OCI-LY3 (cell line): Measurements from ENCODE around the gene RBM42.
A peak's percentile ranks its signal among the peaks of the same experiment; 100 is the strongest.

Experiments
- H2AFZ ChIP-seq: fragments of 200-600, 300-600 bp; shearing (Covaris generic); 2 replicates; pipeline ENCODE4 v1.6.0; 2014; ENCODE audit warnings: antibody characterized with exemption, low read depth, low read length
- H3K27ac ChIP-seq: fragments of 200-600, 300-600 bp; sonication (generic); 2 replicates; pipeline ENCODE4 v1.5.1; 2014; ENCODE audit warnings: mild to moderate bottlenecking, low read length, moderate library complexity, mixed read lengths
- H3K27me3 ChIP-seq: fragments of 200-600, 300-600 bp; sonication (generic); 2 replicates; pipeline ENCODE4 v1.6.1; 2014; ENCODE audit warnings: low read depth, low read length, mixed read lengths
- H3K36me3 ChIP-seq: fragments of 200-600, 300-600 bp; sonication (generic); replicated peaks from 2 replicates; pipeline ENCODE3; 2014; ENCODE audit warnings: low read depth, low read length, mixed read lengths
- H3K4me1 ChIP-seq: fragments of 300-600, 200-600 bp; sonication (generic); 2 replicates; pipeline ENCODE4 v1.6.1; 2014; ENCODE audit warnings: low read length, mixed read lengths
- H3K4me2 ChIP-seq: fragments of 200-600, 300-600 bp; sonication (generic); 2 replicates; pipeline ENCODE4 v1.6.1; 2014; ENCODE audit warnings: low read length, mixed read lengths
- H3K4me3 ChIP-seq: fragments of 300-600, 200-600 bp; sonication (generic); 2 replicates; pipeline ENCODE4 v1.5.1; 2014; ENCODE audit warnings: antibody characterized with exemption, mild to moderate bottlenecking, low read length, moderate library complexity
- H3K79me2 ChIP-seq: fragments of 300-600, 200-600 bp; shearing (Covaris generic); 2 replicates; pipeline ENCODE4 v1.6.1; 2014; ENCODE audit warnings: mild to moderate bottlenecking, low read length, mixed read lengths
- H3K9ac ChIP-seq: fragments of 300-600, 200-600 bp; shearing (Covaris generic); 2 replicates; pipeline ENCODE4 v1.6.0; 2014; ENCODE audit warnings: mild to moderate bottlenecking, low read length, moderate library complexity
- H3K9me3 ChIP-seq: fragments of 200-600, 300-600 bp; shearing (Covaris generic); 2 replicates; pipeline ENCODE4 v1.6.1; 2014; ENCODE audit warnings: low read length, mixed read lengths; ENCODE audit not compliant: insufficient read depth
- H4K20me1 ChIP-seq: fragments of 200-600, 300-600 bp; sonication (generic); 2 replicates; pipeline ENCODE4 v1.6.1; 2016; ENCODE audit warnings: low read length, mixed read lengths; ENCODE audit not compliant: insufficient read depth
- EZH2phosphoT487 ChIP-seq: fragments of 200-600 bp; shearing (Covaris generic); IDR thresholded peaks from 2 replicates; pipeline ENCODE4 v1.6.1; 2018; ENCODE audit warnings: antibody characterized with exemption, mixed run types, low read depth
- TF ChIP-seq, protein P1 (sequence below): fragments of 200-600, 300-600 bp; sonication (generic); IDR thresholded peaks from 2 replicates; pipeline ENCODE4 v1.5.1; 2014; ENCODE audit warnings: antibody characterized with exemption, low read length, low read depth

The RBM42 gene

GRCh38 chr19:35644987-35645679 lies 16.3 kb downstream of the RBM42 start:
- H3K4me3 ChIP-seq, result peak overlapping the region; percentile 82
- H2AFZ ChIP-seq, result peak overlapping the region; percentile 54
- no peaks in the 10 kb centered on the region for H3K36me3 ChIP-seq
- H4K20me1 ChIP-seq, result no peaks in the 10 kb centered on the region
- no peaks in the 10 kb centered on the region for H3K9me3 ChIP-seq
- peaks cover 27% of the 10 kb centered on the region for H3K4me1 ChIP-seq
- TF ChIP-seq, protein P1, sequence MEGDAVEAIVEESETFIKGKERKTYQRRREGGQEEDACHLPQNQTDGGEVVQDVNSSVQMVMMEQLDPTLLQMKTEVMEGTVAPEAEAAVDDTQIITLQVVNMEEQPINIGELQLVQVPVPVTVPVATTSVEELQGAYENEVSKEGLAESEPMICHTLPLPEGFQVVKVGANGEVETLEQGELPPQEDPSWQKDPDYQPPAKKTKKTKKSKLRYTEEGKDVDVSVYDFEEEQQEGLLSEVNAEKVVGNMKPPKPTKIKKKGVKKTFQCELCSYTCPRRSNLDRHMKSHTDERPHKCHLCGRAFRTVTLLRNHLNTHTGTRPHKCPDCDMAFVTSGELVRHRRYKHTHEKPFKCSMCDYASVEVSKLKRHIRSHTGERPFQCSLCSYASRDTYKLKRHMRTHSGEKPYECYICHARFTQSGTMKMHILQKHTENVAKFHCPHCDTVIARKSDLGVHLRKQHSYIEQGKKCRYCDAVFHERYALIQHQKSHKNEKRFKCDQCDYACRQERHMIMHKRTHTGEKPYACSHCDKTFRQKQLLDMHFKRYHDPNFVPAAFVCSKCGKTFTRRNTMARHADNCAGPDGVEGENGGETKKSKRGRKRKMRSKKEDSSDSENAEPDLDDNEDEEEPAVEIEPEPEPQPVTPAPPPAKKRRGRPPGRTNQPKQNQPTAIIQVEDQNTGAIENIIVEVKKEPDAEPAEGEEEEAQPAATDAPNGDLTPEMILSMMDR, result no peak
- H3K27ac ChIP-seq, result peak overlapping the region; percentile 54
- H3K79me2 ChIP-seq, result peaks cover 20% of the 10 kb centered on the region
- peak overlapping the region; percentile 73 for H3K9ac ChIP-seq
- H3K4me2 ChIP-seq, result peak overlapping the region; percentile 94
- H3K27me3 ChIP-seq, result no peaks in the 10 kb centered on the region

DNA sequence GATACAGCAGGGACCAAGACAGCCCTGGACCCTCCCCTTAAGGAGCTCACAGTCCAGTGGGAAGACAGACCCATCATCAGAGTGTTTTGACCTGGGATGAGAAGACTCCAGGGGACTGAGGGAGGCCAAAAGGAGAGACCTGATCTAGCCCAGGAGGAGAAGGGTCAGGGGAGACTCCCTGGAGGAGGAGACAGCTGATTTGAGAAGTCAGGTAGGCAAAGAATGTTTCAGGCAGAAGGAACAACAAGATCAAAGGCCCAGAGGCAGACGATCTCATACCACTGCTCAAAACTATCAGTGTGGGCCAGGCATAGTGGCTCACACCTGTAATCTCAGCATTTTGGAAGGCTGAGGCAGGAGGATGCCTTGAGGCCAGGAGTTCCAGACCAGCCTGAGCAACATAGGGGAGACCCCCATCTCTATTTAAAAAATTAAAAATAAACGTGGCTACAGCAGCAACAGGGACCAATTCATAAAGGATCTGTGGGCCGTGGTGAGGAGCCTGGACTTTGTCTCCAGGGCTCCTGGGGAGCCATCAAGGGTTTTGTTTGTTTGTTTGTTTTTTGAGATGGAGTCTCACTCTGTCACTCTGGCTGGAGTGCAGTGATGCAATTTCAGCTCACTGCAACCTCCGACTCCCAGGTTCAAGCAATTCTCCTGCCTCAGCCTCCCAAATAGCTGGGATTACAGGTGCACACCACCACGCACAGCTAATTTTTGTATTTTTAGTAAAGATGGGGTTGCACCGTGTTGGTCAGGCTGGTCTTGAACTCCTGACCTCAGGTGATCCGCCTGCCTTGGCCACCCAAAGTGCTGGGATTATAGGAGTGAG lies 17.1 kb downstream of the RBM42 start:
- H3K9ac ChIP-seq, result peak overlapping the region; percentile 73; the same call in 1 of the 2 replicates
- H4K20me1 ChIP-seq, result no peaks in the 10 kb centered on the region
- no peak overlapping the region for H3K27ac ChIP-seq
- H3K36me3 ChIP-seq, result peaks cover 5% of the 10 kb centered on the region
- H3K4me2 ChIP-seq, result peak overlapping the region; percentile 94
- no peak for TF ChIP-seq EZH2phosphoT487
- TF ChIP-seq, protein P1, result no peak
- H3K27me3 ChIP-seq, result no peaks in the 10 kb centered on the region
- no peaks in the 10 kb centered on the region for H3K9me3 ChIP-seq
- H2AFZ ChIP-seq, result peak overlapping the region; percentile 49; the same call in 1 of the 2 replicates
- H3K4me1 ChIP-seq, result peaks cover 27% of the 10 kb centered on the region
- 0 out of 2 replicates have a peak overlapping the region, but pooled peaks have one; percentile 82 for H3K4me3 ChIP-seq
- peaks cover 27% of the 10 kb centered on the region for H3K79me2 ChIP-seq

- H3K36me3 ChIP-seq, result peaks cover 8% of the 10 kb centered on the region
- peak within 1 kb of the TSS; percentile 84 for H3K9ac ChIP-seq
- peaks cover 11% of the 10 kb centered on the region for H3K4me1 ChIP-seq
- H2AFZ ChIP-seq, result peak within 1 kb of the TSS; percentile 6; the same call in 1 of the 2 replicates
- H4K20me1 ChIP-seq, result no peaks in the 10 kb centered on the region
- H3K4me3 ChIP-seq, result peak within 1 kb of the TSS; percentile 91
- peak within 1 kb of the TSS; percentile 99 for H3K4me2 ChIP-seq
- H3K27ac ChIP-seq, result peak within 1 kb of the TSS; percentile 25
- no peaks in the 10 kb centered on the region for H3K9me3 ChIP-seq
- H3K27me3 ChIP-seq, result no peaks in the 10 kb centered on the region
- H3K79me2 ChIP-seq, result peaks cover 31% of the 10 kb centered on the region
- TF ChIP-seq EZH2phosphoT487, result no peak
- TF ChIP-seq, protein P1, result no peak
These were observed 19.5 kb downstream of the RBM42 start, which contains the start of gene COX6B1 for GRCh38 chr19:35648017-35648961. Gene COX6B1 (plus strand): TSS chr19:35648323. CDS start chr19:35651244, 2,921 bp downstream.
